ENCODE measurements around the gene HSPBP1.

The HSPBP1 gene

GRCh38 chr19:55253842-55254624 is 25.9 kb downstream of the HSPBP1 start:
- peak; percentile 78 to 83 for DNase-seq

GRCh38 chr19:55252760-55253663 is 26.9 kb downstream of the HSPBP1 start:
- DNase-seq: no peak

DNA sequence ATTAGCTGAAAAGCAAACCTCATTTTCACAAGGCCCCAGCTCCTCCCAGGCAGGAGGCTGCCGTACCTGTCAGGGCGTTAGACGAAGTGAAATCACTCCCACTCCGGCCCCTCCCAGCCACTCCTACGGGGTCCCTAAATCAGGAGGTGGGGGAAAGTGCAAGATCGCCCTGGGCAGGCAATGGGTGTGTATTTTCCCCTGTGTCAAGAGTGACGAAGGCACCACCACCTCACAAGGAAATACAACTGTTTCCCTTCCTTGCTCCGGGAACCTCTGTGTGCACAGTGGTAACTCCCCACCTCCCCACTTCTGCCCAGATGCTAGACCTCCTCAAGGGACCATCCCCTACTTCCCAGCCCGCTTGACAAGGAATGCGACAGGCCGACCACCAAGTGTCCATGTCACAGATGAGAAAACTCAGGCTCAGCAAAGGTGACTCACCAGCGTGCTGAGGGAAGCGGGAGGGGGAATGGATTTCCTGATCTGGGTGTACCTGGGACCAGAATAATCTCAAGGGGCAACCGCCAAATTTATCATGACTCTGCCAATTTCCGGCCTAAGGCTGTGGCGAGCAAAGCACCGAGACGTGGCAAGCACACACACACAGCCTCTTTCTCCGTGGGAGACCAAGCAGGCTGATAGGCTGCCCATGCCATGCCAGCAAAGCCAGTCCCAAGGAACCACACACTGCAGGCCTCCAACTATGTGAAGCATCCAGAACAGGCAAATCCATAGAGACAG is 28.4 kb downstream of the HSPBP1 start:
- DNase-seq: no peak

DNA sequence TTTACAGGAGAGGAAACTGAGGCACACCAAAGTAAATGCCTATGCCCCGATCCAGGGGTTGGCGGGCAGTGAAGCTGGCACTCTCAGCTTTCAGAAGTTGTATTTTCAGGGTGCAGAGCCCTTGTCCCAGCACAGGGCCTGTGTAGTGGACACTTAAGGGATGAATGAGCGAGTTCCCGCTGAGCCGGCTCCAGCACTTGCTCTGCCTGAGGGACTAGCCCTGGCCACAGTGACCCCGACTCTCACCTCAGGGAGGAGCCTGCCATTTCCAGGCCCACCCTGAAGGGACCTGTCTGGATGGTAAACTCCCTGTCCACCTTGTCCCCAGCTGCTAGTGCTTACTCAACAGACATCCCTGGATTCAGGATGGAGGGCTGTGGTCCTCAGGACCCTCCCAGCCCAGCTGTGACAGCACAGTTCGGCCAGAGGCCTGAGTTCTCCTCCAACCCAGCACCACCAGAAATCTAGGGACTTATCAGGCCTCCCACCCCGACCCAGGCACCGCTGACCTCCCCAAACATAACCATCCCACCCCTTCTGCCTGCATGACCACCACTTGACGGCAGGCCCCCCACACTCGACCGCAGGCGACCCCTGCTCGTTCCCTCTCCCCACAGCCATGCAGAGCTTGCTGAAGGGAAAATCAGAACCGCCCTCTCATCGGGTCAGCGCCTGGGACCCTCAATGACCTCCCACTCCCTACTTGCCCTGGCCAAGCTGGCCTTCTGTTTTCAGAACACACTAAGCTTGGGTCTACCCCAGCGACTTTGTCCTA is 29.5 kb downstream of the HSPBP1 start:
- DNase-seq: no peak

DNA sequence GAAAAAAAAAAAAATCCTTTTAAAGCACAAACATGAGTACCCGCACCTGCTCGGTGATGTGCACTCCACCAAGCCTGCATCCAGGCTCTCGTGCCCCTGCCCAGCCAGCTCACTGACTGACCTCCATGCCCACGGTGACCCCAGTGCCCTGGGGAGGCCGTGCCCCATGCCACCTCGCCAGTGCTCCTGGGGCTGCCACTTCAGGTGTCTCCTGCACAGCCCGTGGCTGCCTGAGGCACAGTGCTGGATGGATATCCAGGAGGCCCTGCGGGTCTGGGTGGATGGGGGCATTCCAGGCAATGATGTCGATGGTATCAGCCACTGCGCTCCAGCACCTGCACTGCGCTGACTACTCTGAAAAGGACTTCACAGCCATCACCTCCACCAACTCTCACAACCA is 30.1 kb downstream of the HSPBP1 start:
- DNase-seq: no peak

DNA sequence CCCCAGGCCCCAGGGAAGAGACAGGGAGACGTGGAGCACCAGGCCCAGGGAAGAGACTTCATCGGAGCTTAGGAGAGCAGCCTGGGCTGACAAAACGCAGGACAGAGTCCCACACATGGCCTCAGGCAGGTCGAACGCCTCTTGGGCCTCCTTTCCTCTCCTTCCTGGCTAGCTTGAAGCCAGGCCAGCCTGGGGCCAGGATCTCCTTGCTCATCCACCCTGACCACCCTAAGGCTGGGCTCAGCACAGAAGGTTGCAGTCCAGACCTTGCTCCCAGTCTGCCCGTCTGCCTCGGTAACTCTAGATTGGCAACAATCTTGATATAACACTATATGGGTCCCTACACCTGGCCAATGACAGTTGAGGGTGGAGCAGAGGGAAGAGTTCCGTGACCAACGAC is 31.2 kb downstream of the HSPBP1 start:
- DNase-seq: no peak

DNA sequence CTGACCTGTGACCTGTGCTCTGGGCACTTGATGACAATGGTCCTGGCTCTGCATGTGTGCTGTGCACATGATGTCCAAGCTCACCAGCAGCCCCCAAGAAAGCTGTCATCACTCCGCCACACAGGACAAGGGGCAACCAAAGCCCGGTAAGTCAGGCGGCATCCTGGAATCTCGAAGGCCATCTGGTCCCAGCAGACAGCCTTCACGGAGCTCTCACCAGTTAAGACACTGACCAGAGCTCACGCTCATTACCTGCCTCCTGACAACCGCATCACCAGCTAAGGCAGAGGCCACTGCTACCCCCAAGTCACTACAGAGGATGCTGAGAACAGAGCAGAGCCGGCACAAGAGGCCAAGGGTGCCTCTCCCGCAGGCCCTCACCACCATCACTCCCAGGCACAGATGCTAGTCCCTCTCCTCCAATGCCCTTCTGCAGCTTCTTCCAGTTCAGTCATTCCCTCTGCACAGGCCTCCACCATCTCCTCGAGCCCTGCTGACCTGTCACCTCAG is 31.7 kb downstream of the HSPBP1 start:
- no peak for DNase-seq

- DNase-seq: peak; percentile 58 to 84
Observed at GRCh38 chr19:55247621-55248099, 32.2 kb downstream of the HSPBP1 start.

GRCh38 chr19:55246462-55247451 is 33.2 kb downstream of the HSPBP1 start:
- no peak for DNase-seq

DNA sequence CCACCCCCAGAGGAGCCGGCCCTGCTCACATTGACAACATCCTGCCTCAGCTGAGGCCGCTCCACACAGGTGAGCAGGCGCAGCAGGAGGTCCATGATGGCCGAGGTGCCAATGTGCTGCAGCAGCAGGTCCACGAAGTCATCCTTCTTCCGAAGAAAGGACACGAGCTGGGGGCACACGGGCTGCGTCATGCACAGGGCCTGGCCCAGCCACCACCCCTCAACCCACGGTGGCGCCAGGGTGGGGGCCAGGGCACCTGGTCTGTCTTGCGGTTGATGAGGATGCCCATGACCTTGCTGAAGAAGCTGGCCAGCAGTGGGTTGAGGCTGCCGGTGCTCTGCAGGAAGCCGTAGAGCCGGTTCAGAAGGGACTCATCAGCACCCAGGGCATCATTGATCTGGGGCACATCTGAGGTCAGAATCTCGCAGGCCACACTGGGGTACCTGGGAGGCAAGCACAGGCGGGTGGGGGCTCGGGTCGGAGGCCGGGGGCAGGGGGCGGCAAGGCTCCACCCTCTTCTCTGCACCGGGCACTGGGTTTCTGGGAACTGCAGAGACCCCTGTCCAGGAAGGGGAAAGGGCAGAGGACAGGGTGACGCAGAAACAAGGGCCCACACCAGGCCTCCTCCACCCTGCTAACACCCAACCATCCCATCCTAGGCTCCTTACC is 34.5 kb downstream of the HSPBP1 start:
- no peak for DNase-seq

GRCh38 chr19:55244004-55244680 is 35.8 kb downstream of the HSPBP1 start:
- DNase-seq: no peak

GRCh38 chr19:55242517-55242916 is 37.4 kb downstream of the HSPBP1 start:
- DNase-seq: no peak

DNA sequence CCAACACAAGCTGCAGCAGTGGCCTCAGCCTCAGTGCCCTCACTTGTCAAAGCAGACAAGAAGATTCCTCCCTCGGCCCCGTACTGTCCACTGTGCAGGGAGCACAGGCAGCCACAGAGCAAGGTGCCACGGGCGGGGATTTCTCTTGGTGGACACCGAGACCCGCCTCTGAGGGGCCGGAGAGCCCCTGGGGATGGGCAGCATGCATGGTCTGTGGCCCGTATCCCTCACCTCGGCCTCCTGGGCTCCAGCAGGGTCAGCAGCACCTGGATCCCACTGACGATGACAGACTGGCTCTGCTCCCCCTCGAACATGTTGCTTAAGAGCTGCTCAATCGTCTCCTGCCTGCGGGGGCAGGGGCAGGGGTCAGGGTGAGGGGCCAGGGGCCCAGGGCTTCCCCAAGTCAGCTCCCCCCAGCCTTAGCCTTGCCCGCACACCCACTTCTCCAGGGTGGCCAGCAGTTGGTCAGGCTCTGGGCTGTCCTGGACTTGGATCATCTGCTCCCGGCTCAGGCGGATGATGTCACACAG is 37.9 kb downstream of the HSPBP1 start:
- no peak for DNase-seq

DNA sequence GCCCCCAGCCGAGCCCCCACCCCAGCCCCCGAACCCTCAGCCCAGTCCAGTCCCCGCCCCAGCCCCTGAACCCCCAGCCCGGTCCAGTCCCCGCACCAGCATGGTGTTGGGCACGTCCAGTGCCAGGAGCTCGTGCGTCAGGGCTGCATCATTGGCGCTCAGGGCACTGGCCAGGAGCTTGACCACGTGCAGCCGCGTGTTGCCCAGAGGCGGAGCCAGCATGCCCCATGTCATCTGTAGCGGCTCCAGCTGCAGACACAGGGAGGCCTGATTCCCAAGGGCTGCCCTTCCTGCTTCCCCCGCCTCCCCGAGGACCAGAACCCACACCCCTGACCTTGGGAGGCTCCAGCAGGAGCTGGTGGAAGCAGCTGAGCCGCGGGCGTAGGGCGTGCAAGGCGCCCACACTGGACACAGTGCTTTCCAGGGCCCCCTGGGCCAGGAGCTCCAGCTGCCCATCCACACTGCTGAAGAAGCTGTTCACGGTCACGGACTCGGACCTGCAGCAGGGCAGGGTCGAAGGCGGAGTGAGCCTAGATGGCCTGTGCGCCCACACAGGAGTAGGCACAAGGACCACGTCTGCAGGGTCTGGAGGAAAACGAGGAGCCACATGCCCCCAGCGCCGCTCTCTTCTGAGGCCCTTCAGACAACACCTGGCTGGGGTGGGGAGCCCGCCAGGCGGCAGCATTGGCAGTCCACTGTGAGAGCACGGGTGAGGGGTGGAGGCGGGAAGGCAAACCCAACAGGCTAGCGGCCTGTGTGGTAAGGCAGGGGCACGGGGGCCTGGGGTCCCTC is 38.6 kb downstream of the HSPBP1 start:
- no peak for DNase-seq

- no peak for DNase-seq
Observed at GRCh38 chr19:55240713-55241020, 39.2 kb downstream of the HSPBP1 start.

DNA sequence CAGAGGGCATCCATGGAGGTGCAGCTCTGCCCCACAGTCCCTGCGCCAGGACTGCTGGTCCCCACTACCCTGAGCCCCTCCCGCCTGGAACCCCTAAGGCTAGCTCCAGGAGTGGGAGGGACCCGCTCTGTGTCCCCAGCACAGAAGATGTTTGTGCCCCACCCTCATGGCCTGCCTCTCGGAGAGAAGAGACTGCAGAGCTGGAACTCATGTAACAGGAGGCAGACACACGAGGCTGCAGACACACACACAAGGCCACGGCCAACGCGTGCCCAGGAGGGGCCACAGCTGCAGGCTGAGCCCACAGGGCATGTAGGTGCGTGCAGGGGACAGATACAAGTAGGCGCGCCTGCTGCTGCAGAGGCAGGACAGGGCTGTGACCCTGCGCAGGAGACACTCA is 40.9 kb downstream of the HSPBP1 start:
- no peak for DNase-seq

DNA sequence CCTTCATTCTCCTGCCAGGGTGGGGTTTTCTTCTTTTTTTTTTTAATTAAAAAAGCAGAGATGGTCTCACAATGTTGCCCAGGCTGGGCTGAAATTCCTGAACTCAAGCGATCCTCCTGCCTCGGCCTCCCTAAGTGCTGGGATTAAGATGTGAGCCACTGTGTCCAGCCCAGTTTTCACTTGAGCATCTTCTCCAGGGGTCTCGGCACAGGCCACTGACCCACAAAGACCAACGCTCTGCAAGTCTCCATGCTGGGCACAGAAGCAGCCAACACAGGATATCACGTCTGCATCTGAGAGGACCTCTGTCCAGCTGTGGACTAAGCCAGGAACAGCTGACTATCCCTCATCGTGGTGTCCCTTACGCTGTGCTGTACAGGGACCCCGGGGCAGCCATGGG is 41.9 kb downstream of the HSPBP1 start:
- DNase-seq: no peak

DNA sequence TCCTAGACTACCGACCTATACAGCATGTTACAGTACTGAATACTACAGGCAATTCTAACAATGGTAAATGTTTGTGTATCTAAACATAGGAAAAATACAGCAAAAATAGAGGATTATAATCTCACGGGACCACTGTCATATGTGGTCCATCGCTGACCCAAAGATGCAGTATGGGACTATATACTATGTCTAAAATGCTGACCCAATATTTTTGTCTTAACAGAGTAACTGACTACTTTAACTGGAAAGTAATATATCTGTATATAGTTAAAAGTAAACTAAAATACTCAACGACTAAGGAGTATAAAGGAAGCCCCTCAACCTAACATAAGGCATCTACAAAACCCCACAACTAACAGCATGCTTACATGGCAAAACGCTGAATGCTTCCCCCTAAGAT is 46.9 kb downstream of the HSPBP1 start:
- no peak for DNase-seq

DNA sequence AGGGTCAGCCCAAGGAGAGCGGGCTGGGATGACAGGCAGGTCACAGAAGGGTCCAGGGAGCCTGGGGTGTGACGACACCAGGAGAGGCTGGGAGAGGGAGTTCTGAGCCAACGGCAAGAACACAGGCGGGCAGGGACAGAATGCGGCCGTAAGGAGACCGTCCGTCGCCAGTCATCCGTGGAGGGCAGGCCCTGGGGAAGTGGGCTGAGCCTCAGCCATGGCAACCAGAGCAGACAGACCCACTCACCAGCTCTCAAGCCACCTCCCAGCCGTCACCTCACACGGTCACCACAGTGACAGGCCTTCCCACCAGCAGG is 47.7 kb downstream of the HSPBP1 start:
- DNase-seq: no peak

Data from inflammatory macrophage (primary cell).